HTR-8/SVneo (cell line): Measurements from ENCODE around the gene PRKAG2.
A peak's percentile ranks its signal among the peaks of the same experiment; 100 is the strongest.
"Not testable (repeated sequence)": the region's sequence is repeated elsewhere in the genome, so short reads cannot be mapped to it uniquely, and the experiment has no call there.

Source experiments
- DNase-seq: peaks from one replicate; pipeline ENCODE4 v3.0.0; 2011; ENCODE audit warnings: low spot score, mixed read lengths; ENCODE audit not compliant: insufficient read length
- FAIRE-seq: peaks from 2 replicates; lab custom pipeline; 2011; peaks lifted over from hg19 to GRCh38; lab: Jason Lieb, UNC

The PRKAG2 gene

DNA sequence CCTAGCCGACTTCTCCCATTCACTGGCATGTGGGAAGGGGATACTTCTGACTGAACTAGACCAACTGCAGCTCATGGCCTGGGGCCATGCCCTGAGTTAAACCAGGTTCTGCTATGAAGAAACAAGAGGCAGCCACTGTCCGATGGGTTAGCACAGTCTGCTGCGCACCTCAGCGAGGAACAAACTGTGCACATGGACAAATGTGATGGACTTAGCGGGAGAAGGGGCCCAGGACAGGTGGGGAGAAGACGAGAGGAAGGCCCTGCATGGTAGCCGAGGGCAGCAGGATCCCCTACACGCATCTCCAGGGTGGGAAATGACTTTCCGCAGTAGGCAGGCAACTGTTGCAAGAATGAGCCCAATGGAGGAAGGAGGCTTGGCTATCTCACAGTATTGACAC lies 115.0 kb downstream of the PRKAG2 start:
- no peak for DNase-seq
- FAIRE-seq: no peak

DNA sequence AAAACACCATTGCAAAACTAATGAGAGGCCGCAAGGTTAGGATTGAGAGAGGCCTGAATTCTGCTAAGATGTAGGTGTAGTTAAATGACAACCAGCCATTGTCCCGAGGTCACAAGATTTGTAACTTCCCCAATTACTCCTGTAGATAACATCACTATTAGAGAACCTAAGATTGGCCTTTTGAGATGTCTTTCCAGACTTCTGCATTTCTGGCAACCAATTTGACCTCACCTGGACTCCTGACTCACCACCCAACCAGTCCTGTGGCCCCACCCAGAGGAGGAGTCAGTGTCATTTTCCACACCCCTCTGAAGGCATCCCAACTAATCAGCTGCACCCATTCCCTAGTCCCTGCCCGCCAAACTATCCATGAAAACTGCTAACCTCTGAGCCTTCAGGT lies 115.7 kb downstream of the PRKAG2 start:
- DNase-seq: no peak
- no peak for FAIRE-seq

DNA sequence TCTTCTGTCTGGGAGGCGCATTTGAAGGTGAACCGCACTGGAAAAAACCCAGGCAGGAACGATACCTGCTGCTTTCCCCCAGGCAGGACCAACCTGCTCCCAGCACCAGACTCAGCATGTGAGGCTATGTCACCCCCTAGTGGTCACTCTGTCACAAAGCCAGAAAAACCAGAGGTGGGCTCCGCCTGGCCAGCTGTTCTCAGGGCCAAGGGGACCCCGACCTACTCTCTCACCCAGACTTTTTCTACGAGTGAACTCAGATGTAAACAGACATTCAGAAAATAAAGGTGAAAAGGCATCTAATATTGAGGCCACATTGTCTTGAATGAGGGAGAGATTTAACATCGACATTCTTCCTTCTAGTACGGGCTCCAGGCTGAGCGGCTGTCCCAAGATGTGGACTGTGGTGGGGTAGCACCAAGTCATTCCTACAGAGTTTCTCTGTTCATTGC lies 117.3 kb downstream of the PRKAG2 start:
- FAIRE-seq: no peak
- peak; percentile 80 for DNase-seq

DNA sequence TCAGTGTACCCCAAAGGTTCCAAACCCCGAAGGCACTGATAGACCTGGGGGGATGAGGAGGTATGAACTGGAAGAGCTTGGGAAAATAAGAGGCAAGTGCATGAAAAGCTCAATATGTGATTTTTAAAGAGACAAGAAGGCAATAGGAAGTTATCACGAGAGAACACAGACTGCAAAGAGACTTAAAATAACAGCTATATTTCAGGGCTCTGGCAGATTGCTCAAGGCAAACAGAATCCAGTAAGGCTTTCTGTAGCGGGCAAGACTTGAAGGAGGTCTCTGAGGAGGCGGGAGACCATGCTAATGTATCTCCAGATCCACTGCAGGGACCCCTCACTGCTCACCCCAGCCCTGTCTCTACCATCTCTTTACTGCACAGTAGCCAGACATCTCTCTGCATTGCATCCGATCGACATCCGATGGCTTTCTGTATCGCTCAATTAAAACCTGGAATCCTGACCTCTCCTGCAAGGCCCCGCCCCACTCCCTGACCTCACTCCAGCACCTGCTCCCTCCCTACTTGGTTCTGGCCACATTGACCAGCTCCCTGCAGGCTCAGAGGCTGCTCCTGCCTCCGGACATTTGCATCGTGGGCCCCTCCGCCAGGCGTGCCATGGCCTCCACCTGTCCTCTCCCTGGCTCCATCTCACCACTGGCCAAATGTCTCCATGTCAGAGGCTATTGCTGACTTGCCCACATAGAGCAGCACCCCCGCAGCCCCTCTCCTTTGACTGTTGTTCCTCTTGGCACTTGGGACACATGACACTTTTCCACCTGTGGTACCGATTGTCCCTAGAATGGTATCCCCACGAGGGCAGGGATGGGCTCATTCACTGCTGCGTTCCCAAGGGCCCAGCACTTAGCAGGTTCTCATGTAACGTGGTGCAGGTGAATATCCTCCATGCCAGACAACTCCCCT lies 118.0 kb downstream of the PRKAG2 start:
- DNase-seq (no peak), FAIRE-seq (no peak)

DNA sequence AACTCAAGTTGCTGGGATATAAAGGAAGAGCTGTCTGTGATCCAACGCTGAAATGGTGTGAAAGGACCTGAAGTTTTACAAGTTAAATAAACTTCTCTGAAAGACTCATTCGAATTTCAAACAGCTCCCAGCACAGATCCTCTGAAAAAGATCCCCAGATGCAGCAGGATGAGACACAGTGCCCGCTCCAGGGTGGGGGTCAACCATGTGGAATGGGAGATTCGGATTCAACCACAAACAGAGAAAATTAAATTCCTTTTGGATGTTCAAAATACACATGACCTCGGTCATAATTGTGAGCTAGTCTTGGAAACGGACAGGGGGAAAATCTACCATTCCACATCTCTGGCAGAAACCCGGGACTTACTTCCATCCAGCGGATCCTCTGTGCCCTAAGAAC lies 119.6 kb downstream of the PRKAG2 start:
- no peak for DNase-seq

DNA sequence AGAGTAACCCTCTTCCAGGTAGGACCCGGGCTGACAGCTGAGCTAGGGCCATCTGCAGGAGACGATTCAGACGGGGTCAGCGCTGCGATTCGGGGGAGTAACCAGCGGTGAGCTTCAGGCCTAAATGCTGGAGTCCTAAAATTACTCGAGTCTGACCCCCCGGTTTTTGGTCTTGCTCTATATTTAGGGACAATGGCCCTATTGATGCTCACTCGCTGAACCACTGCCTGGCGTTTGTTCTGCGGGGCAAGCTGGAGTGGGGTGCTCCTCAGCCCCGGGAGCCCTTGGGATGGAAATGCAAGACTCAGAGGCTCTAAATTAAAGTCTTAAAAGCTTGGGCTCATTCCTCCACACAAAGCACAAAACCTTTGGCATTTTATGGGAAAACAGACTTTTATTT lies 120.0 kb downstream of the PRKAG2 start:
- DNase-seq: no peak
- no peak for FAIRE-seq

More for the DNA sequence above, 119.6 kb downstream of the PRKAG2 start:
- FAIRE-seq: no peak

DNA sequence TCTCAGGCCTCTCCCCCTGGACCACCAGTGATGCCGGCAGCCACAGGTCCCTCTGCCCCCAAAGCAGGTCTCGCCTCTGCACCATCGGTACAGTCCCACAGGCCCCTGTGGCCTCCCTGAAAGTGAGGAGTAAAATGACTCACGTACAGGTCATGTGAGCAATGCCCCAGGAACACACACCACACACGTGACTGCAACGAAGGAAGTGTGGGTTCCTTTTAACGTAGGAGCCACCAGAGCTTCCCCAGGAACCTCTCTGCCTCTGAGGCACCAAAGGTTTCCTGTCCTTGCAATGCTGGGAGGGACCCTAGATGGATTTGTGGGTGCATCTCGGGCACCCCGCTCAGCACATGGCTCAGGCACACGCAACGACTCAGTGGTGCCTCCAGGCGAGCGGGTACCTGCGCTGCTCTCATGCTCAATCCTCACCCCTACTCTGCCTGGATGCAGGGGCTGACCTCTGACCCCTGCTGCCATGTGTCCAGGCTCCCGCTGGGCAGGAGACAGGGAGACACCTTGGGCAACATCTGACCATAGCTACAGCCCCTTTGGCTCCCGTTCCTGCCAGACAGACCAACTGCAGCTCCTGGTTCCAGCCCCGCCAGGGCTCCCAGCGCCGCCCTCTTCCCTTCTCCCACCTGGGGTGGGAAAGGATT lies 120.7 kb downstream of the PRKAG2 start:
- no peak for FAIRE-seq
- peak; percentile 56 for DNase-seq

DNA sequence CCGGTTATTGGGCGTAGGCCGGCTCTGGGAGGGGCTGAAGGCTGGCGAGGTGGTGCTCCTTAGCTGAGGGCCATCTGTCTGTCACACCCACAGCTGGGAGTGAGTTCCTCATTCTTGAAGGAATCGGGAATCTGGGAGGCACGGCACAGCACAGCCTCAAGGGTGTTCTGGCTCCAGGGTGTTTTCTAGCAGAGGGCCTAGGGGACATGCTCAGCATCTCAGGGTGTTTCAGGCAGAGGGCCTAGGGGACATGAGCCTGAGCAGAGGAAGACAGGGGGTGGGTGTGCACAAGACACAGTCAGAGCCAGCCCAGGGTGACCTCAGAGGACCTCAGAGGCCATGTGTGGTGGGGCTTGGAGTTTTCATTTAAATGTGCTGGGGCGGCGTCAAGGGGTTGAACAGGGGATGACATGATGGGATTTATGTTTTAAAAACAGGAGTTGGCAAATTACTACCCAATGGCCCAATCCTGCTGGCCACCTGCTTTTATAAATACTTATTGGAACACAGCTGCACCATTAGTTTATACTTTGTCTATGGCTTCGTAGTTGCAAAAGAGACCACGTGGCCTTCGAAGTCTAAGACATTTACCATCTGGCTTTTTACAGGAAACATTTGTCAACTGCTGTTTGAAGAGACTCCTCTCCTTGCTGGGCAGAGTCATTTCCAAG lies 121.6 kb downstream of the PRKAG2 start:
- no peak for FAIRE-seq
- DNase-seq: no peak

DNA sequence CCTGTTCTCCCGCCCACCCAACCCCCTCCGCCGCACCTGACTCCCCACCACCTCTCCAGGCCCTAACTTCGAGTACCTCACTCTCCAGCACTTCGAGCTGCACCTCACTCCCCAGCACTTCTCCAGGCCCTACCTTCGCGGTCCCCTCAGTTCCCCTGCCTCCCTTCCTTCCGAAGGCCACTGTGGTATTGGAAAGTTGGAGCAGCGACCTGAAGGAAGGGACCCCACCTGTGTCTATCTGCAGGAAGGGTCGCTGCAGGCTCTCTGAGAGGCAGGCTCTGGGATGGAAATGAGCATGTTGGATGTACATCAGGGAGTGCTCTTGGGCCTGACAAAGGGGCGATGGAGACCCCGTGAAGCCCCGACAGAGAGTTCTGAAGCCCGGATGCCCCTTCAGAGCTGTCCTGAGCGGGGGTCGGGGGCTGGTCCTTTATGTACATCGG lies 122.2 kb downstream of the PRKAG2 start:
- FAIRE-seq (no peak), DNase-seq (no peak)

DNA sequence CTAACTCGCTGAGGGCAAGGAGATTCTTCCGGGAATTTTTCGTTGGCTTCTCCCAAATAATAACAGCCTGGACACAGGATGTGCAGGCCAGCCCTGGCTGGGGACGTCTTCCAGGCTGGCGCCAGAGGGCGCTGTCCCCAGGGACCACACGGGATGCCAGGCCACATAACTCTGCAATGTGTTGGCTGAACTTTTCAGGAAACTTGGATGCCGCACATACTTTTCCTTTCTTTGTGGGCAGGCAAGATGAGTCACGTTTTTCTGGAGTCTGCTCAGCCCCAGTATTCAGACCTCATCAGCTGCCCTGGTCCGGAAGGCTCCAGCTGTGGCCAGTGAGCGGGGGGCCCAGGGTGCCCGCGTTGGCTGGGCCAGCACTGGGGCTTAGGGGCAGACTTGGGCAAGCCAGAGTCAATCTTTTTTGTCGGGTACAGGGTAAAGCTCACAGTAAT lies 122.7 kb downstream of the PRKAG2 start:
- DNase-seq (peak; percentile 92), FAIRE-seq (peak; percentile 68)

DNA sequence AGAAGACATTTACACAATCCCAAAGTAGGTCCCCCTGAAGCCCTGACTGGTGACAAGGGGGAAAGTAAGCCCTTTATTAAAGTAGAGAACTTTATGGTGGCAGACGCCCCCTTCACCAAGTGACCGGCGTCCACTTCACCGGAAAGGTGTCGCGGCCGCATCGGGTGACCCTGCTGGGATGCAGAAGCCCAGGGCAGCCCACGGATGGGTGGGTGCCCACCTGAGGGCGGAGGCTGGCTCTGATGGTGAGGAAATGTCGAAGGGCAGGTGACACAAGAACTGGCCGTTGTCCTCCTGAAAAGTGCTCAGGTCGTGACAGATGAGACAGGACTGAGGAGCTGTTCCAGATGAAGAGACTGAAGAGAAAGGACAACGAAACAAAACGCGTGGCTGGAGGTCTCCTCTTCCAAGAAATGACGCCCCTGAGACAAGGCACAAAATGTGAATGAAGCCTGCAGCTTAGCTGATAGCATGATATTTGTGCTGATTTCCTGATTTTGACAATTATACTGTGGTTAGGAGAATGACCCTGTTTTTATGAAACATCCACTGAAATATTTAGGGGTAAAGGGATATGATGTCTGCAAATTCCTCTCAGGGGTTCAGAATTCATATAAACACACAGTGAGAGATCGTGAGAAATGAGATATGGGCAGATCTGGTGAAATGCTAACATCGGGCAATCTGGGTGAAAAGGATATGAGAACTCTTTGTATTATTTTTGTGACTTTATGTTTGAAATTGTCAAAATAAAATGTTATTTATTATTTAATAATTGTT lies 123.9 kb downstream of the PRKAG2 start:
- DNase-seq: no peak
- no peak for FAIRE-seq

DNA sequence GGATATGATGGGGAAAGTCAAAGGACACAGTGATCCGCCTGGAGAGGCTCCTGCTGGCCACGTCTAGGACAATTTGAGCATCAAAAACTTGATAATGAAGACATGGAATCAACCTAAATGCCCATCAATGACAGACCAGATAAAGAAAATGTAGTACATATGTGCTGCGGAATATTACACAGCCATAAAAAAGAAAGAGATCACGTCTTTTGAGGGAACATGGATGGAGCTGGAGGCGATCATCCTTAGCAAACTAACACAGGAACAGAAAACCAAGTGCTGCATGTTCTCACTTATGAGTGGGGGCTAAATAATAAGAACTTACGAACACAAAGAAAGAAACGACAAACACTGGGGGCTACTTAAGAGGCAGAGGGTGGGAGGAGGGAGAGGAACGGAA lies 124.9 kb downstream of the PRKAG2 start:
- FAIRE-seq: no peak
- DNase-seq: no peak

DNA sequence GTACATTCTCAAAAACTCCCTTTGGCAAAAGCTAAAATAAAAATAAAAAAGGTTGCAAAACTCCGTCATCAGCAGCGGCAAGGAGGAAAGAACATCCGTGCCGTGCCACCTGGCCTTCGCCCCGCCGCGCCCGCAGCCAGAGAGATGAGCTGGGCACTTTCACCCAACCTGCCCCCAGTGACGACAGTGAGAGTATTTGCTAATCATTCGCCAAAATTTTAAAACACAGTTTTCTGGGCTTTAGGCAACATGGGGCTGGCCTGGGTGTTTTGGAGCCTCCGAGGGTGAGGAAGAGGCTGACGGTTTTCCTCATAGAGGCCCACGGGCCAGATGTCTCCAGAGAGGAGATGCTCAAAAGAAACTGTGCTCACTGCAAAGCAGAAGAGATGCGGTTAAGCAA lies 128.2 kb downstream of the PRKAG2 start:
- DNase-seq: no peak
- FAIRE-seq: no peak

DNA sequence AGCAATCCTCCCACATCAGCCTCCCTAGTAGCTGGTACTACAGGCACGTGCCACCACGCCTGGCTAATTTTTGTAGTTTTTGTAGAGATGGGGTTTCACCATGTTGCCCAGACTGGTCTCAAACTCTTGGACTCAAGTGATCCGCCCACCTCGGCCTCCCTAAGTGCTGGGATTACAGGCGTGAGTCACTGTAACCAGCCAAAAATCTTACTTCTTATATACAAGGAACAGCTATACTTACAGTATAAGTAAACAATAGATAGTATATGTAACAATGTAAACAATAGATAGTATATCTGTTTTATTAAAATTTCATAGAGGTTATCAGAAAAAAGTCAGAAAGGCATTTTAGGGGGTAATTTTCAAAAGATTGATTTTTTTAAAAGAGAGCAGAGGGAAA lies 128.9 kb downstream of the PRKAG2 start:
- FAIRE-seq, DNase-seq: not testable (repeated sequence)

DNA sequence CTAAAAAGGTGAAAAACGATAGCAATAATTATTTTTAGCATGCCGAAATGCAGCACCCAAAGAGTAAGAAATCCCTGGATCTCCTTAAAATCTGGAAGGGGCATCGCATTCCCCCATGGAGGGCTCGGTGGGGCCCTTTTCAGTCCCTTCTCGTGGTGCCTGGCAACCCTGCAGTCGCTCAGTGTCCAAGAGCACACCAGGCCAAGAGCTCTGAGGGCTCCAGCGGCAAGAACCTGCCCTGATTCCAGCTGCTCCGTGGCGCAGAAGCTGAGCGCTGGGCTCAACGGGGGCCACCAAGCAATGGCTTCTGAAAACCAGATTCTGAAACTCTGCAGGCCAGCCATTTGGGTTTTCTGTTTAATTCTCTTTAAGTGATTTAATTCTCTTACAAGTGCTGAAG lies 131.2 kb downstream of the PRKAG2 start:
- FAIRE-seq: no peak
- DNase-seq: no peak

DNA sequence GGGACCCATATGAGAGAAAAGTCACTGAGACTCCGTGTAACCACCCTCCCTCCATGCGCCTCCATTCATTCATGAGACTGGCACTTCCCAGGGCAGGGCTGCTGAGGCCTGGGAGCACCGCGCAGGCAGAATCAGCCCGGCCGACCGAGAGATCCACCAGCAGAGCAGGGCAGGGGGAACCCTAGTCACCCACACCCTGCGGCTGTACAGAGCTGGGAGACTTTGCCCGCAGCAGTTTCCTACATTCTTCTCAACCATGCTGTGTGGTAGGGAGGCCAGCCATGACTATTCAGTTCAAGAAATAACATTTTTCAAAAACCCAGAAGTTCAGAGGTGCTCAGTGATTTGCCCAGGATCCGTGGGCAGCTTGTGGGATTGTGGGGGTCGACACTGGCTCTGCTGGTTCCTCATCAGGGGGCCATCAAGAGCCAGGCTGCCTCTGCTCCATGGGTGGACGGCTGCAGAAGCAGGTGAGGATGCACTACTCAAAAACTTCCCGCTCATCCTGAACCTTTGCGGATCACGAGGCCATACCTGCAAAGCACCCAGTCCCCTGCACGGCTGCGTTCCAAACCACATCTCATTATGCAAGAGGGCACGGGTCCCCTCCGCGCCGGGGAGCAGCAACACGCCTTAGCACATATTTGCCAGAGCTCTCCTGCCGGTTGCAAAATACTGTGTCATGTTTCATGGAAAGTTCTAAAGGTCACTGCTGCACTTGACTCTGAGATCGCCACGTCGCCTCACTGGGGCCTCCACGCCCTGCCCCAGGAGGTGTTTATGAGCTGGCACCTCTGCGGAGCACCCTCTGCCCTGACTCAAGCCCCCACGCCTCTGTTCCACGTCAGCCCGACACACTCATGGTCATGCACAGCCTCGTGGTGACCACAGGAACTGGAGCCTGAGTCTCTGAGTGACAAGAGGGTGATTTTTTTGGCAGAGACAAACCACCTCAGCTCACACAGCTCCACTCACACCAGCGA lies 132.0 kb downstream of the PRKAG2 start:
- peak; percentile 47 for DNase-seq
- FAIRE-seq: no peak

DNA sequence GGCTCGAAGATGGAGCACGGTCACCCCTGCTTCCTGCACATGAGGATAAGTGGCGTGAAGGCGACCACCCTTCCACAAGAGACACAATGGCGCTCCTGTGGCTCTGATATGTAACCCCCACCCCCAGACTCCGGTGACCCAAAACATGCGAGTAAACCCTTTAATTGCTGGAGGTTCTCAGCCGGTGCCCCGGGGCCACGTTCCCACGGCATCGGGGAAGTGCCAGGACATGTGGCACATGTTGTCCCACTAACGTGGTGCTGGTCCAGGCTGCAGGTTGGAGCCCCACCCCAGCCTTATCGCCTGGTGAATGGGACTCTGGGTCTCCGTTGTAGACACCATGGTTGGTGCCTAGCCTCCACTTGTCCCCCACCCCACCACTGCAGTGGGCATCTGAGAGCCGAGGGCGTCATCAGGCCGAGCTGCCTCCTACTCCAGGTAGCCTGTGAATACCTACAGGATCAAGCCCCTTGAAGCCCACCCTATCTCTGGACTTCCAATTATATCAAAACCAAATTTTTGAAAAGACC lies 132.8 kb downstream of the PRKAG2 start:
- no peak for FAIRE-seq
- DNase-seq: no peak

DNA sequence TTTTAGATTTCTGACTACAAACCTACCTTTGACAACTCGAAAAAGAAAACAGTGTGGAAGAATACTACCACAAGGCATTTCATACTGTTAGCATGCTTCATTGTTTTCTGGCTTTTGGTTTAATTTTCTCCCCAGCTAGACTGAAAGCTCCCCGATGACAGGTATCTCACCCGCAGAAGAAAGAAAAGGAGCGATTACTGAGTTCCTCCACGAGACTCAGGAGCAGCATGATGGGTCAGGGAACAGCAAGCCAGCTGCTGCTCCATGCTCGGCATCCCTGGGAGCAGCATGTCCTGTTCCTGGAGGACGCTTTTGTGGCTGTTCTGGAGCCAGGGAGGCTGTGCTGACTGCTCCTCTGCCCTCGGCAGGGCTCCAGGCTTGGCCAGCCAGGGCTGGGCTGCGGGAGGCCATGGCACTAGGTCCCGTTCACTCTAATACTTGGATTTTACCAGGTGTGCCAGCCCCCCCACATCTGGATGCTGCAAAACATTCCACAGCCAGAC lies 133.4 kb downstream of the PRKAG2 start:
- FAIRE-seq (no peak), DNase-seq (no peak)
